Heart left ventricle (tissue), 16 donors: Measurements from ENCODE around the gene CCR6. TPM values are rescaled to one million over a fixed set of nuclear protein-coding genes. Genes with fewer than 3 reads are reported as not detected.

ENCODE experiments used
- ATAC-seq, 4 donors: fragments of 200-7000 bp; cut with Tn5 transposase; one replicate each; pipeline ENCODE4 v1.9.1; 2020 to 2022; ENCODE audit warnings: moderate library complexity in 4 of 4, mild to moderate bottlenecking in 3 of 4, moderate number of reproducible peaks in 1 of 4
- DNase-seq, 5 donors: peaks; one replicate each; pipeline ENCODE4 v3.0.0-alpha.2; 2020
- H3K27ac ChIP-seq, 12 donors: fragments of 200-600 bp; sonication (generic) in 4 of 12; one replicate each; pipeline versions ENCODE4 v1.5.0 to v1.8.0; 2016 to 2022; ENCODE audit warnings: mild to moderate bottlenecking in 2 of 12
- H3K27me3 ChIP-seq, 9 donors: fragments of 200-600 bp; sonication (generic) in 2 of 9; one replicate each; pipeline versions ENCODE4 v1.5.1 to v1.8.0; 2016 to 2022; ENCODE audit warnings: mild to moderate bottlenecking in 3 of 9
- H3K36me3 ChIP-seq, 9 donors: fragments of 200-600 bp; sonication (generic) in 2 of 9; one replicate each; pipeline versions ENCODE4 v1.5.0 to v1.8.0; 2018 to 2022; ENCODE audit warnings: mild to moderate bottlenecking in 2 of 9
- H3K4me1 ChIP-seq, 12 donors: fragments of 200-600 bp; sonication (generic) in 4 of 12; one replicate each; pipeline versions ENCODE4 v1.5.0 to v1.8.0; 2016 to 2022; ENCODE audit warnings: mild to moderate bottlenecking in 3 of 12
- H3K4me3 ChIP-seq, 12 donors: fragments of 200-600 bp; sonication (generic) in 4 of 12; one replicate each; pipeline versions ENCODE4 v1.5.0 to v1.8.0; 2017 to 2022; ENCODE audit warnings: mild to moderate bottlenecking in 9 of 12, moderate library complexity in 4 of 12
- H3K9me3 ChIP-seq, 12 donors: fragments of 200-600 bp; sonication (generic) in 4 of 12; one replicate each; pipeline versions ENCODE4 v1.5.0 to v1.8.0; 2016 to 2022; ENCODE audit warnings: mild to moderate bottlenecking in 1 of 12
- CTCF ChIP-seq, 12 donors: fragments of 200-600 bp; sonication (generic) in 4 of 12; IDR thresholded peaks; one replicate each; pipeline versions ENCODE4 v1.5.0 to v1.8.0; 2018 to 2022; ENCODE audit warnings: antibody characterized with exemption in 12 of 12, mild to moderate bottlenecking in 5 of 12
- POLR2A ChIP-seq, 2 donors: fragments of 450-650 bp; IDR thresholded peaks; one replicate each; pipeline ENCODE4 v1.6.1; 2017; ENCODE audit warnings: antibody characterized with exemption in 2 of 2, mild to moderate bottlenecking in 2 of 2, moderate library complexity in 2 of 2
- WGBS, 4 donors: extraction: QIAGEN DNeasy Blood & Tissue Kit in 2 of 4; methylation state at CpG; one replicate each; pipeline versions ENCODE4 v1.1.5 to v1.1.7; 2013 to 2018; 5-methylcytosine and 5-hydroxymethylcytosine counted together
- intact Hi-C, 10 donors: fragments of 100-400 bp; cut with DNase I; formaldehyde crosslinking; loops; one replicate each; pipeline versions ENCODE4 v1.11.1 to v1.14.2; 2022
- polyA plus RNA-seq, 2 donors: library from polyadenylated mRNA; stranded (reverse); fragments of 200-250 nt; gene quantifications; one replicate each; pipeline ENCODE4 v1.2.3, GENCODE V29; 2013
- total RNA-seq, 9 donors: library from RNA; depleted of rRNA in 2 of 9; stranded (reverse); fragments of >200 nt in 2 of 9; fragmentation: NEBNext Ultra II Directional in 3 of 9; extraction: Animal tissue kit (Norgen Biotek cat#: 25700) in 3 of 9; gene quantifications; one replicate each; pipeline versions ENCODE4 v1.1.0 to v1.2.4, GENCODE V29; 2016 to 2023
- donor health status: ischemic (EF 13 %, LVEDD 7.1; RV severe dilation, severe dysfunction).
- donor health status: healthy with polysubstance abuse.
- donor health status: DM: no; HTN: yes; CAD: no.
- donor health status: DM: no; HTN: no; CAD: no.
- donor health status: ischemic (EF 25% LVEDD 6.9; RV normal size, moderate dysfunction).
- donor health status: ischemic (EF 25% LVEDD 5.7; RV mildly dilated, moderate dysfunction).
- donor health status: healthy.
- donor health status: DM: yes; HTN: yes; CAD: no.
- donor health status: ischemic (EF 35%, LVEDD 5.7; RV mildly dilated, moderate dysfunction).
- donor health status: nonischemic (EF 11% LVEDD 7.7; RV severe dilation, severe dysfunction).
- donor health status: DM: yes; HTN: yes; CAD: no.
- donor health status: PGD.
- donor health status: ischemic (EF 29% LVEDD 5.4; RV normal size, mild dysfunction).
- donor health status: nonischemic (EF 23%, LVEDD 6.1; RV moderate dilation, normal function).

CCR6 gene
- total and polyA plus RNA-seq, 11 donors: 0.23 TPM; not detected in 10

DNA sequence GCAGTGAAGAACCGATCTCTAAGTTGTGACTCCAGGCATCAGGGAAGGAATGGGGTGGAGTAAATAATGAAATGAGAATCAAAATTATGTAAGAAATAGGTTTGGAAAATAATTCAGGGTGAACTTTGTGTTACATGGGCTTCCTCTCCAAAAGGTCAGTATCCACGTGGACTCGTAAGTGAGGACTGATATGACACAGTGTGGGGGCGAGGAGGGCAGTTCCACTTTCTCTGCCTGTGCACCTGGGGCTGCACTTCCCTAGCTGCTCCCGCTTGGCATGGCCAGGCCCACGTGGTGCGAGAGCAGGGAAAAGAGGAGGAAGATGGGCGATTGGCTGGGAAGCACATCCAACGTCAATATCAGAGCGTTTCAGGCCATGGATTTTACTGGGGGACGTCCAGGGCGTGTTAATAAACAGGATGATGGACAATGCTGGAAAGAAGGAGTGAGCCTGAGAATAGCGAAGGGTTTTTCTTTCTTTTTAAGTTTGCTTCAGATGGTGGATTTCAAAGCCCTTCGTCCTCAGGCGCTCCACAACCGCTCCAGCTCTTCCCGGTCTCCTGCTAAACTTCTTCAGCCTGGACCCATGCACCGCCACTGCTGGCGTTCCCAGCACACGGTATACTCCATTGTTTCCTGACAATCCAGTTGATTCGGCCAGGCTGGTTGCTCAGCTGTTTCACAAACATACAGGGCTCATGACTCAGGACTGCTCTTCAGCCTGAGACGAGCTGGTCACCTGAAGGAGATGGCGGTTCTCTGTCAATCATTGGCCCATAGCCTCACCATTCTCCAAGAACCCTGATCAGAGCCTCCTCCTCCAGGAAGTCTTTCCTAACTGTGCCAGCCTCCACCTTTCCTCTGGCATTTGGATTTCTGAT is 11.8 kb downstream of the CCR6 start:
- Histone ChIP-seq H3K27ac (no peak overlapping the region), H3K4me1 (no peaks in the 10 kb centered on the region), H3K9me3 (no peaks in the 10 kb centered on the region), H3K27me3 (peaks cover 0 to 14% (median 0%) of the 10 kb centered on the region in 9 donors), H3K4me3 (no peak overlapping the region), H3K36me3 (no peaks in the 10 kb centered on the region)
- DNase-seq (no peak), ATAC-seq (no peak)
- intact Hi-C loops: no loop called here
- TF ChIP-seq POLR2A (IDR thresholded peaks at IDR 0.05) (no peak), CTCF (IDR thresholded peaks at IDR 0.05) (no peak)
- 80 to 85% (median 82%) methylated on average over 23 of the region's 23 CpGs for WGBS, 4 donors

- Histone ChIP-seq H3K27me3 (peaks cover 0 to 14% (median 0%) of the 10 kb centered on the region in 9 donors), H3K4me3 (no peak overlapping the region), H3K27ac (no peak overlapping the region), H3K9me3 (no peaks in the 10 kb centered on the region), H3K36me3 (no peaks in the 10 kb centered on the region), H3K4me1 (no peaks in the 10 kb centered on the region)
- ATAC-seq: no peak
- TF ChIP-seq POLR2A (IDR thresholded peaks at IDR 0.05): no peak
- TF ChIP-seq CTCF (IDR thresholded peaks at IDR 0.05): no peak
- no peak for DNase-seq
- intact Hi-C loops: no loop called here
- WGBS, 4 donors: 82 to 89% (median 87%) methylated on average over 13 of the region's 13 CpGs
Measured at GRCh38 chr6:167136376-167136775, 13.5 kb downstream of the CCR6 start.

DNA sequence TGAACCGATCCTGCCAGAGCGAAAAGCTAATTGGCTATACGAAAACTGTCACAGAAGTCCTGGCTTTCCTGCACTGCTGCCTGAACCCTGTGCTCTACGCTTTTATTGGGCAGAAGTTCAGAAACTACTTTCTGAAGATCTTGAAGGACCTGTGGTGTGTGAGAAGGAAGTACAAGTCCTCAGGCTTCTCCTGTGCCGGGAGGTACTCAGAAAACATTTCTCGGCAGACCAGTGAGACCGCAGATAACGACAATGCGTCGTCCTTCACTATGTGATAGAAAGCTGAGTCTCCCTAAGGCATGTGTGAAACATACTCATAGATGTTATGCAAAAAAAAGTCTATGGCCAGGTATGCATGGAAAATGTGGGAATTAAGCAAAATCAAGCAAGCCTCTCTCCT is 14.2 kb downstream of the CCR6 start:
- intact Hi-C loops: no loop called here
- no peak for DNase-seq
- no peaks in the 10 kb centered on the region for H3K36me3 ChIP-seq
- no peak overlapping the region for H3K4me3 ChIP-seq
- H3K9me3 ChIP-seq: no peaks in the 10 kb centered on the region
- H3K4me1 ChIP-seq: no peaks in the 10 kb centered on the region
- H3K27ac ChIP-seq: no peak overlapping the region
- WGBS, 4 donors: 82 to 92% (median 84%) methylated on average over 10 of the region's 10 CpGs
- ATAC-seq: no peak
- peaks cover 0 to 14% (median 0%) of the 10 kb centered on the region in 9 donors for H3K27me3 ChIP-seq
- TF ChIP-seq POLR2A (IDR thresholded peaks at IDR 0.05) (no peak), CTCF (IDR thresholded peaks at IDR 0.05) (no peak)

- WGBS, 4 donors: 39 to 46% (median 45%) methylated on average over 6 of the region's 6 CpGs
- H3K36me3 ChIP-seq: no peaks in the 10 kb centered on the region
- no peak for ATAC-seq
Measured at GRCh38 chr6:167137881-167138280, 15.0 kb downstream of the CCR6 start.

More at GRCh38 chr6:167137881-167138280, 15.0 kb downstream of the CCR6 start:
- peaks cover 0 to 14% (median 0%) of the 10 kb centered on the region in 9 donors for H3K27me3 ChIP-seq
- no peaks in the 10 kb centered on the region for H3K4me1 ChIP-seq
- H3K27ac ChIP-seq: no peak overlapping the region
- intact Hi-C loops: no loop called here
- DNase-seq: no peak
- no peaks in the 10 kb centered on the region for H3K9me3 ChIP-seq
- no peak overlapping the region for H3K4me3 ChIP-seq
- TF ChIP-seq POLR2A (IDR thresholded peaks at IDR 0.05) (no peak), CTCF (IDR thresholded peaks at IDR 0.05) (no peak)
